PFSK-1 (cell line): ENCODE results near the gene TTR.

Experiments used
- FOXP2 ChIP-seq: optimal IDR thresholded peaks from 2 replicates; pipeline ENCODE3; 2011; ENCODE audit warnings: borderline replicate concordance, control low read depth, inconsistent platforms; ENCODE audit not compliant: insufficient read depth; ENCODE audit errors: extremely low read length, extremely low read depth
- REST ChIP-seq, 2 experiments: IDR thresholded peaks; 2 replicates each; pipeline versions ENCODE4 v1.6.1 to v1.8.0; 2011 to 2012; ENCODE audit warnings: low read depth in 2 of 2, low read length in 2 of 2, control low read depth in 1 of 2, inconsistent platforms in 1 of 2, mild to moderate bottlenecking in 1 of 2, moderate library complexity in 1 of 2; ENCODE audit not compliant: insufficient read depth in 1 of 2

- no peak for TF ChIP-seq REST (IDR thresholded peaks at IDR 0.05; ENCODE audit: insufficient read depth in 1 of 2, low read depth in 2 of 2, low read length in 2 of 2)
- no peak for TF ChIP-seq FOXP2
Observed at GRCh38 chr18:31633392-31634330, 42.0 kb downstream of the TTR start.
